SK-N-SH (cell line): ENCODE data around the gene FAM47E. TPM values are rescaled to one million over a fixed set of nuclear protein-coding genes. Genes with fewer than 3 reads are reported as not detected.
A peak's percentile ranks its signal among the peaks of the same experiment; 100 is the strongest.

ENCODE experiments used
- CTCF ChIA-PET: fragments of 300-600, 350-600 bp; formaldehyde crosslinking; extraction: SDS; loops from one replicate; lab custom pipeline; 2021; lab: Yijun Ruan, JAX
- POLR2A ChIA-PET: fragments of 350-600 bp; sonication (Branson Sonifier 250); formaldehyde crosslinking; extraction: SDS; loops from one replicate; lab custom pipeline; 2020; ENCODE audit warnings: antibody characterized with exemption, inconsistent platforms; lab: Yijun Ruan, JAX
- DNase-seq: peaks from one replicate; pipeline ENCODE4 v3.0.0; 2012
- H2AFZ ChIP-seq: fragments of 200-600 bp; sonication (generic); 2 replicates; pipeline ENCODE4 v1.8.1; 2016; ENCODE audit warnings: antibody characterized with exemption, mild to moderate bottlenecking, low read depth
- H3F3A ChIP-seq: fragments of 200-600 bp; sonication (generic); replicated peaks from 2 replicates; pipeline ENCODE3; 2016; ENCODE audit warnings: antibody characterized with exemption, mild to moderate bottlenecking; ENCODE audit not compliant: insufficient read depth
- H3K27ac ChIP-seq, 2 experiments: fragments of 200-500 bp in 1 of 2; fragments of 200-600 bp in 1 of 2; sonication (Bioruptor generic) in 1 of 2; sonication (generic), shearing (Covaris generic) in 1 of 2; 2 replicates each; pipeline versions ENCODE4 v1.5.1 to v1.6.1; 2014 to 2016; ENCODE audit warnings: low read depth in 2 of 2, inconsistent platforms in 1 of 2, low read length in 1 of 2, mild to moderate bottlenecking in 1 of 2, mixed read lengths in 1 of 2
- H3K27me3 ChIP-seq: fragments of 200-600 bp; sonication (generic), shearing (Covaris generic); 2 replicates; pipeline ENCODE4 v1.6.1; 2016; ENCODE audit warnings: mixed run types; ENCODE audit not compliant: insufficient read depth
- H3K36me3 ChIP-seq, 2 experiments: fragments of 200-500 bp in 1 of 2; fragments of 200-600 bp in 1 of 2; sonication (Bioruptor generic) in 1 of 2; sonication (generic) in 1 of 2; replicated peaks in 1 of 2; 2 replicates each; pipeline versions ENCODE3 to v1.5.1; 2014 to 2016; ENCODE audit warnings: low read length in 1 of 2, mild to moderate bottlenecking in 1 of 2; ENCODE audit not compliant: insufficient read depth in 2 of 2, control insufficient read depth in 1 of 2
- H3K4me1 ChIP-seq, 2 experiments: fragments of 200-500 bp in 1 of 2; fragments of 200-600 bp in 1 of 2; sonication (Bioruptor generic) in 1 of 2; sonication (generic), shearing (Covaris generic) in 1 of 2; 2 replicates each; pipeline versions ENCODE4 v1.5.1 to v1.6.1; 2014 to 2016; ENCODE audit warnings: low read depth in 1 of 2, low read length in 1 of 2, mixed run types in 1 of 2; ENCODE audit not compliant: insufficient read depth in 2 of 2, control insufficient read depth in 1 of 2
- H3K4me2 ChIP-seq: fragments of 200-600 bp; sonication (generic), shearing (Covaris generic); 2 replicates; pipeline ENCODE4 v1.6.1; 2017; ENCODE audit warnings: mixed run types
- H3K4me3 ChIP-seq, 2 experiments: fragments of 200-500 bp in 1 of 2; fragments of 200-600 bp in 1 of 2; sonication (Bioruptor generic) in 1 of 2; sonication (generic), shearing (Covaris generic) in 1 of 2; 2 replicates each; pipeline versions ENCODE4 v1.5.1 to v1.8.1; 2014 to 2016; ENCODE audit warnings: low read depth in 2 of 2, inconsistent platforms in 1 of 2, low read length in 1 of 2, mild to moderate bottlenecking in 1 of 2, mixed read lengths in 1 of 2, moderate library complexity in 1 of 2
- H3K79me2 ChIP-seq: fragments of 200-600 bp; sonication (generic); 2 replicates; pipeline ENCODE4 v1.8.1; 2017; ENCODE audit warnings: mild to moderate bottlenecking; ENCODE audit not compliant: insufficient read depth
- H3K9ac ChIP-seq: fragments of 200-600 bp; sonication (generic); 2 replicates; pipeline ENCODE4 v1.6.1; 2017; ENCODE audit warnings: mixed run types
- H3K9me2 ChIP-seq: fragments of 200-600 bp; sonication (generic); 2 replicates; pipeline ENCODE4 v1.6.1; 2017; ENCODE audit warnings: mixed run types
- H3K9me3 ChIP-seq: fragments of 200-600 bp; sonication (generic); 2 replicates; pipeline ENCODE4 v1.6.1; 2017; ENCODE audit warnings: mixed run types, mild to moderate bottlenecking, moderate library complexity
- H4K20me1 ChIP-seq: fragments of 200-600 bp; sonication (generic); 2 replicates; pipeline ENCODE4 v1.6.1; 2017; ENCODE audit warnings: mild to moderate bottlenecking, mixed run types; ENCODE audit not compliant: insufficient read depth
- ELF1 ChIP-seq: IDR thresholded peaks from 2 replicates; pipeline ENCODE4 v1.4.0; 2012
- EP300 ChIP-seq, 2 experiments: IDR thresholded peaks; 2 replicates each; pipeline versions ENCODE4 v1.4.0 to v1.6.1; 2012; ENCODE audit warnings: borderline replicate concordance in 1 of 2, low read depth in 1 of 2, low read length in 1 of 2
- EZH2phosphoT487 ChIP-seq: fragments of 200-600 bp; sonication (generic); IDR thresholded peaks from 2 replicates; pipeline ENCODE4 v1.6.1; 2017; ENCODE audit warnings: low read depth, mixed run types, mild to moderate bottlenecking, antibody characterized with exemption, moderate library complexity, borderline replicate concordance
- FOXJ3 ChIP-seq: sonication (generic); formaldehyde crosslinking; IDR thresholded peaks from 2 replicates; pipeline ENCODE4 v1.5.1; 2020; ENCODE audit warnings: mild to moderate bottlenecking, missing genetic modification reagents
- FOXM1 ChIP-seq: IDR thresholded peaks from 2 replicates; pipeline ENCODE4 v1.4.0; 2012; ENCODE audit warnings: low read depth, mild to moderate bottlenecking
- GATA2 ChIP-seq: sonication (generic); formaldehyde crosslinking; IDR thresholded peaks from 2 replicates; pipeline ENCODE4 v1.5.0; 2020; ENCODE audit warnings: mild to moderate bottlenecking, missing genetic modification reagents
- JUND ChIP-seq: IDR thresholded peaks from 2 replicates; pipeline ENCODE4 v1.4.0; 2012
- NFIC ChIP-seq: IDR thresholded peaks from 2 replicates; pipeline ENCODE4 v1.4.0; 2012; ENCODE audit warnings: borderline replicate concordance
- NRF1 ChIP-seq: IDR thresholded peaks from 2 replicates; pipeline ENCODE4 v1.6.1; 2012; ENCODE audit warnings: low read depth, mild to moderate bottlenecking, low read length
- POLR2AphosphoS5 ChIP-seq: IDR thresholded peaks from 2 replicates; pipeline ENCODE4 v1.6.1; 2012; ENCODE audit warnings: low read depth, low read length
- RAD21 ChIP-seq: IDR thresholded peaks from 2 replicates; pipeline ENCODE4 v1.6.1; 2012; ENCODE audit warnings: mild to moderate bottlenecking, low read length
- RFX5 ChIP-seq: IDR thresholded peaks from 2 replicates; pipeline ENCODE4 v1.6.1; 2012; ENCODE audit warnings: mild to moderate bottlenecking, improper control_type of control experiment, low read length
- RXRA ChIP-seq: IDR thresholded peaks from 2 replicates; pipeline ENCODE4 v1.4.0; 2012; ENCODE audit warnings: low read depth, mild to moderate bottlenecking, borderline replicate concordance
- SIN3A ChIP-seq: IDR thresholded peaks from 2 replicates; pipeline ENCODE4 v1.6.1; 2012; ENCODE audit warnings: low read depth, mild to moderate bottlenecking, low read length, moderate library complexity, borderline replicate concordance
- SMC3 ChIP-seq: IDR thresholded peaks from 2 replicates; pipeline ENCODE4 v1.6.1; 2012; ENCODE audit warnings: low read depth, low read length, improper control_type of control experiment
- TAF1 ChIP-seq: IDR thresholded peaks from 2 replicates; pipeline ENCODE4 v1.6.1; 2012; ENCODE audit warnings: low read depth, mild to moderate bottlenecking, low read length, moderate library complexity, borderline replicate concordance
- TEAD4 ChIP-seq: IDR thresholded peaks from 2 replicates; pipeline ENCODE4 v1.4.0; 2012; ENCODE audit warnings: mild to moderate bottlenecking, borderline replicate concordance; ENCODE audit not compliant: insufficient read depth
- YY1 ChIP-seq: IDR thresholded peaks from 2 replicates; pipeline ENCODE4 v1.4.0; 2012; ENCODE audit warnings: low read depth, mild to moderate bottlenecking
- WGBS: methylation state at CpG from one replicate; pipeline ENCODE4 v1.1.6; 2017; ENCODE audit warnings: low lambda C conversion rate; 5-methylcytosine and 5-hydroxymethylcytosine counted together
- polyA plus RNA-seq, 3 experiments: library from polyadenylated mRNA; depleted of rRNA; stranded (reverse); fragments of >200 nt; gene quantifications; 2 replicates each; pipeline ENCODE4 v1.2.3, GENCODE V29; 2012
- TF ChIP-seq, protein P1 (sequence below): IDR thresholded peaks from 2 replicates; pipeline ENCODE4 v1.4.0; 2012; ENCODE audit warnings: low read depth
- TF ChIP-seq, protein P2 (sequence below): IDR thresholded peaks from 2 replicates; pipeline ENCODE4 v1.4.0; 2012; ENCODE audit warnings: low read depth, borderline replicate concordance
- TF ChIP-seq, protein P3 (sequence below): fragments of 150-350 bp; IDR thresholded peaks from 2 replicates; pipeline ENCODE4 v1.6.1; 2017; ENCODE audit warnings: antibody characterized with exemption, low read length, low read depth, borderline replicate concordance
- TF ChIP-seq, protein P4 (sequence below): IDR thresholded peaks from 2 replicates; pipeline ENCODE4; 2012

The FAM47E gene
- polyA plus RNA-seq, 1 of the 3 experiments (the other 2 are of a cell fraction): 1.8 TPM

DNA sequence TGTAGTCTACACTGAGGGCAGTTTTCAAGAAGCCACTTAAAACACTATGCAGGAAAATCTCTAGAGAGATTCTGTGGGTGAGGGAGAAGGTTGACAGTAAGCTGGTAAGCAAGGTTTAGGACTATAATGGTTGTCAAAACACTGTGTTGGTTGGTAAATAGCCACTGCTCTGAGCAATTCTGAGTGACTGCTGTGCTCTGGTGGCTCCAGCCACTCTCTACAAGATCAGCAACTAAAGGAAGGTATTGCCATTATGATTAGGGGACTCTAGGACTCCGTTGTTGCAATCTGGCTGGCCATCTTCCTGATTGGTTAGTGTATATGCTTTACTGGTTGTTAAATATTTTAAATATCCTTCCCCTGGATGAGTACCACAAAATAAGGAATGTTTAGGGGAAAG lies 5.5 kb upstream of the FAM47E start:
- Histone ChIP-seq H3F3A (no peaks in the 10 kb centered on the region), H3K27me3 (no peaks in the 10 kb centered on the region; the same call in 1 of the 2 replicates), H3K4me3 (no peak overlapping the region), H3K4me2 (no peak overlapping the region), H3K79me2 (no peaks in the 10 kb centered on the region), H3K36me3 (no peaks in the 10 kb centered on the region), H3K4me1 (peaks cover 0 to 2% of the 10 kb centered on the region in 2 experiments; a peak in 1 of 4 replicates), H3K27ac (no peak overlapping the region), H3K9me2 (no peaks in the 10 kb centered on the region), H4K20me1 (no peaks in the 10 kb centered on the region), H3K9me3 (no peaks in the 10 kb centered on the region), H2AFZ (no peak overlapping the region), H3K9ac (no peak overlapping the region)
- ChIA-PET POLR2A (no interaction called here), CTCF (interaction anchor here (0.8 to 1.0 kb wide), 3 partner anchors 13 to 132 kb away, joined by 3 read pairs; no protein-coding TSS in a partner anchor)
- WGBS: 7% methylated on average over 1 of the region's 1 CpG
- no peak for DNase-seq
- TF ChIP-seq EZH2phosphoT487 (no peak), RAD21 (peak; percentile 19; the same call in 1 of the 2 replicates)
- TF ChIP-seq, protein P1, sequence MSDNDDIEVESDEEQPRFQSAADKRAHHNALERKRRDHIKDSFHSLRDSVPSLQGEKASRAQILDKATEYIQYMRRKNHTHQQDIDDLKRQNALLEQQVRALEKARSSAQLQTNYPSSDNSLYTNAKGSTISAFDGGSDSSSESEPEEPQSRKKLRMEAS: no peak

DNA sequence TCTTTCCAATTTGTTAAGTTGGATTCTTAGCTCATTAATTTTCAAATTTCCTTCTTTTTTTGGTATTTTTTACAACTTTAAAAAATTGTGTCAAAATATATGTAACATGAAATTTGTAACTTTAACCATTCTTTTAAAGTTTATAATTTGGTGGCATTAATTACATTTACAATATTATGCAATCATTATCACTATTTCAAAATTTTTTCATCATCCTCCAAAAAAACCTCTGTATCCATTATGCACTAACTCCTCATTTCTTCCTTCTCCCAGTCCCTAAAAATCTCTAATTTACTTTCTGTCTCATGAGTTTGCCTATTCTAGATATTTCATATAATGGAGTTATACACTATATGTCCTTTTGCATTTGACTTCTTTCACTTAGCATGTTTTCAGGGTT lies 4.7 kb upstream of the FAM47E start:
- no peak overlapping the region for H3K4me3 ChIP-seq
- no peak overlapping the region for H3K27ac ChIP-seq
- ChIA-PET CTCF (interaction anchor here (0.8 to 1.0 kb wide), 2 partner anchors 13 to 67 kb away, joined by 3 read pairs; no protein-coding TSS in a partner anchor), POLR2A (no interaction called here)
- H3F3A ChIP-seq: no peaks in the 10 kb centered on the region
- peaks cover under 1% of the 10 kb centered on the region; the same call in 1 of the 2 replicates for H3K27me3 ChIP-seq
- H3K9ac ChIP-seq: no peak overlapping the region
- TF ChIP-seq ELF1 (no peak), FOXJ3 (CRISPR knock-in tag) (no peak), TAF1 (no peak), NRF1 (no peak), FOXM1 (no peak), SIN3A (no peak), POLR2AphosphoS5 (no peak), JUND (no peak), NFIC (no peak), GATA2 (CRISPR knock-in tag) (no peak), EZH2phosphoT487 (no peak), SMC3 (no peak), RXRA (no peak), YY1 (no peak), EP300 (IDR thresholded peaks at IDR 0.05; ENCODE audit: borderline replicate concordance in 1 of 2, low read depth in 1 of 2, low read length in 1 of 2) (no peak), RFX5 (no peak), TEAD4 (no peak)
- TF ChIP-seq, protein P2, sequence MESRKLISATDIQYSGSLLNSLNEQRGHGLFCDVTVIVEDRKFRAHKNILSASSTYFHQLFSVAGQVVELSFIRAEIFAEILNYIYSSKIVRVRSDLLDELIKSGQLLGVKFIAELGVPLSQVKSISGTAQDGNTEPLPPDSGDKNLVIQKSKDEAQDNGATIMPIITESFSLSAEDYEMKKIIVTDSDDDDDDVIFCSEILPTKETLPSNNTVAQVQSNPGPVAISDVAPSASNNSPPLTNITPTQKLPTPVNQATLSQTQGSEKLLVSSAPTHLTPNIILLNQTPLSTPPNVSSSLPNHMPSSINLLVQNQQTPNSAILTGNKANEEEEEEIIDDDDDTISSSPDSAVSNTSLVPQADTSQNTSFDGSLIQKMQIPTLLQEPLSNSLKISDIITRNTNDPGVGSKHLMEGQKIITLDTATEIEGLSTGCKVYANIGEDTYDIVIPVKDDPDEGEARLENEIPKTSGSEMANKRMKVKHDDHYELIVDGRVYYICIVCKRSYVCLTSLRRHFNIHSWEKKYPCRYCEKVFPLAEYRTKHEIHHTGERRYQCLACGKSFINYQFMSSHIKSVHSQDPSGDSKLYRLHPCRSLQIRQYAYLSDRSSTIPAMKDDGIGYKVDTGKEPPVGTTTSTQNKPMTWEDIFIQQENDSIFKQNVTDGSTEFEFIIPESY: no peak
- TF ChIP-seq, protein P3, sequence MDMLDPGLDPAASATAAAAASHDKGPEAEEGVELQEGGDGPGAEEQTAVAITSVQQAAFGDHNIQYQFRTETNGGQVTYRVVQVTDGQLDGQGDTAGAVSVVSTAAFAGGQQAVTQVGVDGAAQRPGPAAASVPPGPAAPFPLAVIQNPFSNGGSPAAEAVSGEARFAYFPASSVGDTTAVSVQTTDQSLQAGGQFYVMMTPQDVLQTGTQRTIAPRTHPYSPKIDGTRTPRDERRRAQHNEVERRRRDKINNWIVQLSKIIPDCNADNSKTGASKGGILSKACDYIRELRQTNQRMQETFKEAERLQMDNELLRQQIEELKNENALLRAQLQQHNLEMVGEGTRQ: no peak
- TF ChIP-seq, protein P4, sequence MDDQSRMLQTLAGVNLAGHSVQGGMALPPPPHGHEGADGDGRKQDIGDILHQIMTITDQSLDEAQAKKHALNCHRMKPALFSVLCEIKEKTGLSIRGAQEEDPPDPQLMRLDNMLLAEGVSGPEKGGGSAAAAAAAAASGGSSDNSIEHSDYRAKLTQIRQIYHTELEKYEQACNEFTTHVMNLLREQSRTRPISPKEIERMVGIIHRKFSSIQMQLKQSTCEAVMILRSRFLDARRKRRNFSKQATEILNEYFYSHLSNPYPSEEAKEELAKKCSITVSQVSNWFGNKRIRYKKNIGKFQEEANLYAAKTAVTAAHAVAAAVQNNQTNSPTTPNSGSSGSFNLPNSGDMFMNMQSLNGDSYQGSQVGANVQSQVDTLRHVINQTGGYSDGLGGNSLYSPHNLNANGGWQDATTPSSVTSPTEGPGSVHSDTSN: no peak
- H2AFZ ChIP-seq: no peak overlapping the region
- H3K36me3 ChIP-seq: no peaks in the 10 kb centered on the region
- H3K4me2 ChIP-seq: no peak overlapping the region
- DNase-seq: no peak
- H3K9me3 ChIP-seq: no peaks in the 10 kb centered on the region
- no peaks in the 10 kb centered on the region for H3K9me2 ChIP-seq
- H4K20me1 ChIP-seq: no peaks in the 10 kb centered on the region
- H3K79me2 ChIP-seq: no peaks in the 10 kb centered on the region
- H3K4me1 ChIP-seq: peaks cover 0 to 4% of the 10 kb centered on the region in 2 experiments; a peak in 1 of 4 replicates
